SK-N-MC (cell line): ENCODE data around the gene PCIF1.

ENCODE experiments used
- EZH2 ChIP-seq: fragments of 200-600 bp; sonication (generic); IDR thresholded peaks from one replicate; pipeline ENCODE4 v1.6.1; 2017; ENCODE audit warnings: antibody characterized with exemption
- FOXP2 ChIP-seq: optimal IDR thresholded peaks from 2 replicates; pipeline ENCODE3; 2011; ENCODE audit warnings: mild to moderate bottlenecking, moderate library complexity; ENCODE audit not compliant: insufficient read depth; ENCODE audit errors: extremely low read length, control extremely low read depth
- POLR2AphosphoS5 ChIP-seq: IDR thresholded peaks from 2 replicates; pipeline ENCODE4 v1.6.1; 2012; ENCODE audit warnings: mild to moderate bottlenecking, low read depth, low read length, borderline replicate concordance

GRCh38 chr20:45970646-45971424 is 36.4 kb downstream of the PCIF1 start:
- TF ChIP-seq EZH2: no peak
- no peak for TF ChIP-seq FOXP2
- TF ChIP-seq POLR2AphosphoS5: no peak
